Uterus (tissue), 4 donors: ENCODE measurements around the gene NCAM1. TPM values are rescaled to one million over a fixed set of nuclear protein-coding genes. Genes with fewer than 3 reads are reported as not detected.

Source experiments
- DNase-seq, 2 donors: peaks; one replicate each; pipeline ENCODE4 v3.0.0-alpha.2; 2019 to 2020
- H3K27ac ChIP-seq, 2 donors: fragments of 200-600 bp; sonication (generic); 1 replicate in 1 of 2; 2 replicates in 1 of 2; pipeline ENCODE4 v1.5.1; 2016 to 2018
- H3K27me3 ChIP-seq, 2 donors: fragments of 200-600 bp; sonication (generic); one replicate each; pipeline ENCODE4 v1.5.1; 2018 to 2019; ENCODE audit warnings: control low read depth in 1 of 2
- H3K36me3 ChIP-seq, 2 donors: fragments of 200-600 bp; sonication (generic); one replicate each; pipeline ENCODE4 v1.5.1; 2019; ENCODE audit warnings: control low read depth in 1 of 2
- H3K4me1 ChIP-seq, 2 donors: fragments of 200-600 bp; sonication (generic); one replicate each; pipeline ENCODE4 v1.5.1; 2018 to 2019; ENCODE audit warnings: control low read depth in 1 of 2
- H3K4me3 ChIP-seq, 2 donors: fragments of 200-600 bp; sonication (generic); 1 replicate in 1 of 2; 2 replicates in 1 of 2; pipeline ENCODE4 v1.5.1; 2018 to 2019; ENCODE audit warnings: mild to moderate bottlenecking in 1 of 2
- H3K9me3 ChIP-seq, 2 donors: fragments of 200-600 bp; sonication (generic); one replicate each; pipeline ENCODE4 v1.5.1; 2019; ENCODE audit warnings: control low read depth in 1 of 2
- CTCF ChIP-seq, 4 experiments: fragments of 200-600 bp in 2 of 4; fragments of 450-650 bp in 2 of 4; sonication (generic) in 2 of 4; IDR thresholded peaks; one replicate each; pipeline ENCODE4 v1.5.1; 2016 to 2019; ENCODE audit warnings: antibody characterized with exemption in 4 of 4, mild to moderate bottlenecking in 2 of 4, moderate library complexity in 1 of 4
- POLR2A ChIP-seq, 2 donors: fragments of 450-650 bp; IDR thresholded peaks; one replicate each; pipeline ENCODE4 v1.6.1; 2016; ENCODE audit warnings: antibody characterized with exemption in 2 of 2, mild to moderate bottlenecking in 1 of 2, moderate library complexity in 1 of 2
- intact Hi-C: fragments of 100-400 bp; cut with DNase I; formaldehyde crosslinking; loops from one replicate; pipeline ENCODE4 v1.15.1; 2023; ENCODE audit warnings: low total_unique reads
- total RNA-seq, 4 donors: library from RNA; depleted of rRNA in 3 of 4; stranded (reverse); fragments of >200 nt in 3 of 4; gene quantifications; one replicate each; pipeline versions ENCODE4 v1.1.0 to v1.2.4, GENCODE V29; 2014 to 2023
- donor health status: DM: yes; HTN: yes; CAD: no.

Gene NCAM1
- total RNA-seq, 4 donors from 2014 or later, result 54.4 to 210 (median 171) TPM

DNA sequence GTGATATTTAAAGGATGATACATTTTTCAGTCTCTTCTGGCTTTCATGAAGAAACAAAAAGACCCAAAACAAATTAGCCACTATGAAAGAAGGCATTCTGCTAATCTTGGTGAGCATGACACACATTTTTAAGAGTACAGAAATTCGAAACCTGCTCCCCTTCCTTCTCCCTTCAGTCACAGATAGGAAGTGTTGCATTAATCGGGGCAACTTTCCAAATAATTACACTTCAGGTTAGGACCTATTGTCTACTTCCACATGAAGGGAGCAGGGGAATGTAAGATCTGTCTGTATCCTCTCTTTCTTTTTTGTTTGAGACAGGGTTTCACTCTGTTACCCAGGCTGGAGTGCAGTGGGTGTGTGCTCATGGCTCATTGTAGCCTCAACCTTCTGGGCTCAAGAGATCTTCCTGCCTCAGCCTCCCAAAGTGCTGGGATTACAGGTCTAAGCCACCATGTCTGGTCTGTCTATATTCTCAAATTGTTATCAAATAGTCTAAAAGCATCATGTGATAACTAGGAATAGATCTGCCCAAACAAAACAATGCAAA, 45.8 kb downstream of the NCAM1 start:
- TF ChIP-seq POLR2A (IDR thresholded peaks at IDR 0.05) (no peak), CTCF (IDR thresholded peaks at IDR 0.05) (no peak)
- Histone ChIP-seq H3K36me3 (no peaks in the 10 kb centered on the region), H3K4me1 (no peaks in the 10 kb centered on the region), H3K27me3 (no peaks in the 10 kb centered on the region), H3K4me3 (no peak overlapping the region), H3K9me3 (no peaks in the 10 kb centered on the region), H3K27ac (no peak overlapping the region)
- no peak for DNase-seq
- intact Hi-C loops, result no loop called here

GRCh38 chr11:113014262-113015097, 53.3 kb downstream of the NCAM1 start:
- Histone ChIP-seq H3K4me3 (no peak overlapping the region), H3K4me1 (no peaks in the 10 kb centered on the region), H3K9me3 (no peaks in the 10 kb centered on the region), H3K27me3 (no peaks in the 10 kb centered on the region), H3K36me3 (no peaks in the 10 kb centered on the region), H3K27ac (no peak overlapping the region)
- DNase-seq, result peak; percentile 50 to 53
- intact Hi-C loops, result no loop called here
- TF ChIP-seq POLR2A (IDR thresholded peaks at IDR 0.05) (no peak), CTCF (IDR thresholded peaks at IDR 0.05) (no peak)

- TF ChIP-seq POLR2A (IDR thresholded peaks at IDR 0.05), result no peak
- TF ChIP-seq CTCF (IDR thresholded peaks at IDR 0.05), result no peak
- no peak overlapping the region for H3K4me3 ChIP-seq
- intact Hi-C loops, result no loop called here
- no peaks in the 10 kb centered on the region for H3K27me3 ChIP-seq
- no peaks in the 10 kb centered on the region for H3K4me1 ChIP-seq
- no peak overlapping the region for H3K27ac ChIP-seq
- H3K36me3 ChIP-seq, result no peaks in the 10 kb centered on the region
- DNase-seq, result no peak
- no peaks in the 10 kb centered on the region for H3K9me3 ChIP-seq
Measured at GRCh38 chr11:113015098-113015455, 53.9 kb downstream of the NCAM1 start.

DNA sequence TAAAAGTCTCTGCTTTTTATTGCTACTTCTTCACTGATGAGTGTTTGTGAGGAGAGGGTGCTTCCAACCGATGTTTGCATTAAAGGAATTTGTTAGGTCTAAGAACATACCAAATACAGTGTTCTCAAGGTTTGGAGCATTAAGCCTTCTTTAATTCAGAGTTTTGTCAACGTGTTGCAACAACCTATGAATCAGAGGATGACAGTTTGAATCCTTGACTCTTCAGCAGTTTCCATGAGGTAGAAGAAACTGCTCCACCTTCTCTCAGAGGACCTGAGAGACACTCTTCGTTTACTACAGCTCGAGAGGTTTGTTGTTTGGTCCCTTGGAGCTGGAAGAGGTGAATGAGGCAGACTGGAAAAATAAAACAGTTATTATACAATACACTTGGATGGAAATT, 55.7 kb downstream of the NCAM1 start:
- no peaks in the 10 kb centered on the region for H3K36me3 ChIP-seq
- H3K4me1 ChIP-seq, result no peaks in the 10 kb centered on the region
- no peak overlapping the region for H3K27ac ChIP-seq
- TF ChIP-seq POLR2A (IDR thresholded peaks at IDR 0.05) (no peak), CTCF (IDR thresholded peaks at IDR 0.05) (no peak)
- intact Hi-C loops, result no loop called here
- DNase-seq, result no peak
- H3K4me3 ChIP-seq, result no peak overlapping the region
- H3K9me3 ChIP-seq, result no peaks in the 10 kb centered on the region
- H3K27me3 ChIP-seq, result no peaks in the 10 kb centered on the region

- intact Hi-C loops, result no loop called here
- Histone ChIP-seq H3K4me1 (no peaks in the 10 kb centered on the region), H3K9me3 (no peaks in the 10 kb centered on the region), H3K4me3 (no peak overlapping the region), H3K36me3 (no peaks in the 10 kb centered on the region), H3K27me3 (no peaks in the 10 kb centered on the region), H3K27ac (no peak overlapping the region)
- no peak for DNase-seq
- TF ChIP-seq POLR2A (IDR thresholded peaks at IDR 0.05) (no peak), CTCF (IDR thresholded peaks at IDR 0.05) (no peak)
Measured at GRCh38 chr11:113018913-113019312, 57.7 kb downstream of the NCAM1 start.
